ENCODE results near the gene USF3. TPM values are rescaled to one million over a fixed set of nuclear protein-coding genes. Genes with fewer than 3 reads are reported as not detected.

USF3 gene
- total RNA-seq, 4 donors from 2014 or later: 21.4 to 33.4 (median 26.3) TPM

DNA sequence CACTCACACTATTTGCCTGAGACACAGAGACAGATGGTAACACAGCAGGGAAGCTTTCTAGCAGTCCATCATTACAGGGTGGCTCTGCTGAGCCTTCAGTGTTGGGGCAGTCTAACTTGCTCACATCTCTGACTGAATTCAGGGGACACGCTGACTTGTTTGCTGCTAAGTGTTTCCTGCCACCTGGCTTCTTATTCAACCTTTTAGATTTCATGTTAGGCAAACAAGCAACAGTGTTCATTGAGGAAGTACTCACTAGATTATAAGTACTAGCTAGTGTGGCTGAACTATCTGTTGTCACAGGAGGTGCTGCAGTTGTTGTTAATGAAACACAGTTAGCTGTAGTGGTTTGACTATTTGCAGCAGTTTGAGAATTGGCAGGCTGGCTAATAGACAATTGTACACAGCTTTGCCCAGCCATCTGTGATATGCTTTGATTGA, 37.3 kb downstream of the USF3 start:
- Histone ChIP-seq H3K27ac (no peak overlapping the region), H3K27me3 (no peaks in the 10 kb centered on the region), H3K9me3 (no peaks in the 10 kb centered on the region), H3K4me3 (replicated peaks in 1 of 3) (no peak overlapping the region), H3K4me1 (no peaks in the 10 kb centered on the region), H3K36me3 (peaks cover 17% of the 10 kb centered on the region in 2 donors)
- 100% methylated on average over 1 of the region's 1 CpG for WGBS, 2 donors
- DNase-seq: no peak
- TF ChIP-seq, protein P1, sequence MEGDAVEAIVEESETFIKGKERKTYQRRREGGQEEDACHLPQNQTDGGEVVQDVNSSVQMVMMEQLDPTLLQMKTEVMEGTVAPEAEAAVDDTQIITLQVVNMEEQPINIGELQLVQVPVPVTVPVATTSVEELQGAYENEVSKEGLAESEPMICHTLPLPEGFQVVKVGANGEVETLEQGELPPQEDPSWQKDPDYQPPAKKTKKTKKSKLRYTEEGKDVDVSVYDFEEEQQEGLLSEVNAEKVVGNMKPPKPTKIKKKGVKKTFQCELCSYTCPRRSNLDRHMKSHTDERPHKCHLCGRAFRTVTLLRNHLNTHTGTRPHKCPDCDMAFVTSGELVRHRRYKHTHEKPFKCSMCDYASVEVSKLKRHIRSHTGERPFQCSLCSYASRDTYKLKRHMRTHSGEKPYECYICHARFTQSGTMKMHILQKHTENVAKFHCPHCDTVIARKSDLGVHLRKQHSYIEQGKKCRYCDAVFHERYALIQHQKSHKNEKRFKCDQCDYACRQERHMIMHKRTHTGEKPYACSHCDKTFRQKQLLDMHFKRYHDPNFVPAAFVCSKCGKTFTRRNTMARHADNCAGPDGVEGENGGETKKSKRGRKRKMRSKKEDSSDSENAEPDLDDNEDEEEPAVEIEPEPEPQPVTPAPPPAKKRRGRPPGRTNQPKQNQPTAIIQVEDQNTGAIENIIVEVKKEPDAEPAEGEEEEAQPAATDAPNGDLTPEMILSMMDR (IDR thresholded peaks at IDR 0.05): no peak
- TF ChIP-seq POLR2A (IDR thresholded peaks at IDR 0.05): no peak
- intact Hi-C loops (cut with DNase I): no loop called here

DNA sequence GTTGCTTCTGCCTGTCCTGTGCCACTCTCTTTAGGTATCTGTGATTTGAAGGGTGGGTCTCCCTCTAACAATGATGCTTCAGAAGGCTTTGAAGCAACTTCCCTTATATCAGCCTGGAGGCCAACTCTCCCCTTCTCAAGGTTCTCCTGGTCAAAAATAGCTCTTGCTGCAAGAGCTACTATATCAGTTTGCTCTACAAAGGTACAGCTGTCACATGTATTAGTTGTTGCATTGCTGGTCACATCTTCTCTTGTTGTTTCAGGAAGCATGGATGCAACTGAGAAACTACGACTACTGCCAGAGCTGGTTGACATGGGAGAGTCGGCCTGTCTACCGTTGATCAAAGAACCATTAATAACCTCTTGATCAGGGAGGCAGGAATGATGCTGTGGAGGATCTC, 38.3 kb downstream of the USF3 start:
- H3K9me3 ChIP-seq: no peaks in the 10 kb centered on the region
- DNase-seq: no peak
- WGBS, 2 donors: 95 to 96% methylated on average over 3 of the region's 3 CpGs
- no peak overlapping the region for H3K27ac ChIP-seq
- no peaks in the 10 kb centered on the region for H3K27me3 ChIP-seq
- H3K36me3 ChIP-seq: peaks cover 17% of the 10 kb centered on the region in 2 donors
- H3K4me1 ChIP-seq: no peaks in the 10 kb centered on the region
- intact Hi-C loops (cut with DNase I): no loop called here
- TF ChIP-seq, protein P1 (IDR thresholded peaks at IDR 0.05): no peak
- no peak for TF ChIP-seq POLR2A (IDR thresholded peaks at IDR 0.05)
- H3K4me3 ChIP-seq (replicated peaks in 1 of 3): no peak overlapping the region

DNA sequence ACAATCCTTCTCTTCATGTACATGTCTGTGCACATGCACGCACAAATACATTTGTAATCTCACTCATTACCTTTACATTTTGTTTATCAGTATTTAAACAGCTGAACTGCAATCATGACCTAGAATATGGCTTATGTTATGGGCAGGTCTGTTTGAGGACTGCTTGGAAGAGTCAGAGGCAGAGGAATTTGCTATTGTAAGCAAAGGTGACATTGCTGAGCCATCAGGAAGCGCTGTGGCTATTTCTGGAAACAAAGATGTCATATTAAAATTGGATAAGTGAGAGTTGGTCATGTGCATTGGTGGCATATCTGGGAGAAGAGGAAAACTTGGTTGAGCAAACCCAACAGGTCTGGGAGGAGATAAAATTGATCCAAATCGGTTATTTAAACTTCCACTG, 41.6 kb downstream of the USF3 start:
- peaks cover 5 to 8% of the 10 kb centered on the region in 2 donors for H3K36me3 ChIP-seq
- 91 to 93% methylated on average over 3 of the region's 3 CpGs for WGBS, 2 donors
- H3K9me3 ChIP-seq: no peaks in the 10 kb centered on the region
- H3K27me3 ChIP-seq: no peaks in the 10 kb centered on the region
- H3K4me1 ChIP-seq: no peaks in the 10 kb centered on the region
- intact Hi-C loops (cut with DNase I): no loop called here
- no peak for DNase-seq
- no peak overlapping the region for H3K4me3 ChIP-seq (replicated peaks in 1 of 3)
- no peak for TF ChIP-seq POLR2A (IDR thresholded peaks at IDR 0.05)
- TF ChIP-seq, protein P1 (IDR thresholded peaks at IDR 0.05): no peak
- H3K27ac ChIP-seq: no peak overlapping the region

DNA sequence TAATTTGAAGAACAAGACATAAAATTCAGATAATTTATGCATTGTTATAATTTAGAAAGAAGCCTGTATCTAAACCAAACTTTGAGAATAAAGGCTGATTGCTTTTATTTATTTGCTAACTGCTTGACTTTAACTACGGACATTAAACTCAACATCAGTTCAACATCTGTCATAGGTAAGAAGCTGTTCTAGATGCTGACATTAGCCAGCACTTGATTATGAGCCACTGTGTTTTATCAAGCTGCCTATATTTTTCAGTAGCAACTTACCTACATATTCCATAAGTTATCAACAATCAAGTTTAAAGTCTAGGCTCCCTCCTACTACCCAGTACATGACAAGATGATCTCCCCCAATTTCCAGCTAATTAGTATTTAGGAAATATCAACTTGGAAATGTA, 42.1 kb downstream of the USF3 start:
- intact Hi-C loops (cut with DNase I): no loop called here

DNA sequence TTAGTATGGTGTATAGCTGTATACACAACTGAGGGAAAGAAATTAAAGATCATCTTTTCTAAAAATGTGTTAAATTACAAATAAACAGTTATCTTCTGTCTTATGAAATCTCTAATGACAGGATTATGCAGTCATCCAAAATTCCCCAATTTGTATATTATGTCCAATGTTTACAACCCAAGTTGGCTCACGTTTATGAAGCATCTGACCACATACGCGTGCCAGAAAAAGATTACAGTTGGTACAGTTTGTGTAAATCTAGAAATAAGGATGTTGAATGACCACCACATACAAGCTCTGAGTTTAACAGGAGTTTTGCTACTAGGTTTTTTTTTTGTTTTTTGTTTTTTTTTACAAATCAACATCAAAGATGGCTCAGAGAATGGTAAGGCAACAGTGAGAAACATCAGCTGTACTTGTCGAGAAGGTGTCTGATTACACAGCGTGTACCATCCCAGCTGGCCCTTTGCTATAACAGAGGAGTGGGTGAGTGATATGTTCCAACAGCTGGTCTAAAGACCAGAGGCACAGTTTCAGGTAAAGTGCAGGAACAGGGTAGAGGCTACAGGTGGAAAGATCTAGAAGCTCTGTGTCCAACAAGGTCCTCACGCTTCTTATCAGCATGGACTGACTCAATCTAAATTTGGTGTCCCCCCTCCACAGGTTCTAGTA, 47.1 kb downstream of the USF3 start:
- Histone ChIP-seq H3K9me3 (no peaks in the 10 kb centered on the region), H3K27ac (no peak overlapping the region), H3K36me3 (no peaks in the 10 kb centered on the region), H3K4me1 (no peaks in the 10 kb centered on the region), H3K4me3 (replicated peaks in 1 of 3) (no peak overlapping the region), H3K27me3 (no peaks in the 10 kb centered on the region)
- DNase-seq: no peak
- TF ChIP-seq POLR2A (IDR thresholded peaks at IDR 0.05): no peak
- TF ChIP-seq, protein P1 (IDR thresholded peaks at IDR 0.05): no peak
- intact Hi-C loops (cut with DNase I): no loop called here
- 92 to 98% methylated on average over 6 of the region's 6 CpGs for WGBS, 2 donors

More for the DNA sequence above, 42.1 kb downstream of the USF3 start:
- Histone ChIP-seq H3K27me3 (no peaks in the 10 kb centered on the region), H3K27ac (no peak overlapping the region), H3K9me3 (no peaks in the 10 kb centered on the region), H3K36me3 (peaks cover 0 to 4% of the 10 kb centered on the region in 2 donors), H3K4me3 (replicated peaks in 1 of 3) (no peak overlapping the region), H3K4me1 (no peaks in the 10 kb centered on the region)
- WGBS, 2 donors: 95 to 98% methylated on average over 1 of the region's 1 CpG
- no peak for DNase-seq
- TF ChIP-seq POLR2A (IDR thresholded peaks at IDR 0.05): no peak
- TF ChIP-seq, protein P1 (IDR thresholded peaks at IDR 0.05): no peak

Measured in thyroid gland (tissue), 4 donors.